Measurements from ENCODE around the gene ASCC1.

DNA sequence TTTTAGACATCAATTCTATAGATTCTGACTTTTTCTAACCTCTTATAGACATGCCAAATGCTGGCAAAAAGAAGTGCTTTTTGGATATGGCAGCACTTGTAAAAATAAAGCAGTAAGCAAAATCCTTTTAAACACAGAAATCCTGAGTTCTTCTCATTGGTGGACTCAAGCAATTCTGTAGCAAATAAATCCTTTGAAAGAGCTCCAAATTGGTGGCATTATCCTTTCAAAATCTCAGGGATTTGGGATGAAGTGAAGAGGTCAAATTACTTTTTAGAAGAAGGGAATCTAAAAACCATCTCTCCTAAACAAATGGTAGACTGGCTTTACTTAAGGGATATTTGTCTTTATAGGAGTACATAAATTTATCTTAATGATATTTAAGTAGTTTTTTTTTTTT lies 17.5 kb upstream of the ASCC1 start:
- no peak for TF ChIP-seq ZMAT3 (CRISPR knock-in tag; conservative IDR thresholded peaks at IDR 0.05)
- no peak for TF ChIP-seq SRY (CRISPR knock-in tag; IDR thresholded peaks at IDR 0.05)
- TF ChIP-seq ZSCAN29 (CRISPR knock-in tag; conservative IDR thresholded peaks at IDR 0.05) = no peak
- no peak for TF ChIP-seq TBL1XR1 (IDR thresholded peaks at IDR 0.05; ENCODE audit: borderline replicate concordance, low read length, partially characterized antibody)
- TF ChIP-seq, protein P1, sequence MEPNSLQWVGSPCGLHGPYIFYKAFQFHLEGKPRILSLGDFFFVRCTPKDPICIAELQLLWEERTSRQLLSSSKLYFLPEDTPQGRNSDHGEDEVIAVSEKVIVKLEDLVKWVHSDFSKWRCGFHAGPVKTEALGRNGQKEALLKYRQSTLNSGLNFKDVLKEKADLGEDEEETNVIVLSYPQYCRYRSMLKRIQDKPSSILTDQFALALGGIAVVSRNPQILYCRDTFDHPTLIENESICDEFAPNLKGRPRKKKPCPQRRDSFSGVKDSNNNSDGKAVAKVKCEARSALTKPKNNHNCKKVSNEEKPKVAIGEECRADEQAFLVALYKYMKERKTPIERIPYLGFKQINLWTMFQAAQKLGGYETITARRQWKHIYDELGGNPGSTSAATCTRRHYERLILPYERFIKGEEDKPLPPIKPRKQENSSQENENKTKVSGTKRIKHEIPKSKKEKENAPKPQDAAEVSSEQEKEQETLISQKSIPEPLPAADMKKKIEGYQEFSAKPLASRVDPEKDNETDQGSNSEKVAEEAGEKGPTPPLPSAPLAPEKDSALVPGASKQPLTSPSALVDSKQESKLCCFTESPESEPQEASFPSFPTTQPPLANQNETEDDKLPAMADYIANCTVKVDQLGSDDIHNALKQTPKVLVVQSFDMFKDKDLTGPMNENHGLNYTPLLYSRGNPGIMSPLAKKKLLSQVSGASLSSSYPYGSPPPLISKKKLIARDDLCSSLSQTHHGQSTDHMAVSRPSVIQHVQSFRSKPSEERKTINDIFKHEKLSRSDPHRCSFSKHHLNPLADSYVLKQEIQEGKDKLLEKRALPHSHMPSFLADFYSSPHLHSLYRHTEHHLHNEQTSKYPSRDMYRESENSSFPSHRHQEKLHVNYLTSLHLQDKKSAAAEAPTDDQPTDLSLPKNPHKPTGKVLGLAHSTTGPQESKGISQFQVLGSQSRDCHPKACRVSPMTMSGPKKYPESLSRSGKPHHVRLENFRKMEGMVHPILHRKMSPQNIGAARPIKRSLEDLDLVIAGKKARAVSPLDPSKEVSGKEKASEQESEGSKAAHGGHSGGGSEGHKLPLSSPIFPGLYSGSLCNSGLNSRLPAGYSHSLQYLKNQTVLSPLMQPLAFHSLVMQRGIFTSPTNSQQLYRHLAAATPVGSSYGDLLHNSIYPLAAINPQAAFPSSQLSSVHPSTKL (CRISPR knock-in tag; IDR thresholded peaks at IDR 0.05) = no peak
- TF ChIP-seq ZNF143 (CRISPR knock-in tag; IDR thresholded peaks at IDR 0.05) = no peak
- no peak for TF ChIP-seq CBX5 (CRISPR knock-in tag; IDR thresholded peaks at IDR 0.05; ENCODE audit: borderline replicate concordance)
- no peak for TF ChIP-seq RNF2 (conservative IDR thresholded peaks at IDR 0.05; ENCODE audit: low read depth)
- TF ChIP-seq ZSCAN21 (CRISPR knock-in tag; IDR thresholded peaks at IDR 0.05; ENCODE audit: borderline replicate concordance) = no peak
- TF ChIP-seq, protein P2, sequence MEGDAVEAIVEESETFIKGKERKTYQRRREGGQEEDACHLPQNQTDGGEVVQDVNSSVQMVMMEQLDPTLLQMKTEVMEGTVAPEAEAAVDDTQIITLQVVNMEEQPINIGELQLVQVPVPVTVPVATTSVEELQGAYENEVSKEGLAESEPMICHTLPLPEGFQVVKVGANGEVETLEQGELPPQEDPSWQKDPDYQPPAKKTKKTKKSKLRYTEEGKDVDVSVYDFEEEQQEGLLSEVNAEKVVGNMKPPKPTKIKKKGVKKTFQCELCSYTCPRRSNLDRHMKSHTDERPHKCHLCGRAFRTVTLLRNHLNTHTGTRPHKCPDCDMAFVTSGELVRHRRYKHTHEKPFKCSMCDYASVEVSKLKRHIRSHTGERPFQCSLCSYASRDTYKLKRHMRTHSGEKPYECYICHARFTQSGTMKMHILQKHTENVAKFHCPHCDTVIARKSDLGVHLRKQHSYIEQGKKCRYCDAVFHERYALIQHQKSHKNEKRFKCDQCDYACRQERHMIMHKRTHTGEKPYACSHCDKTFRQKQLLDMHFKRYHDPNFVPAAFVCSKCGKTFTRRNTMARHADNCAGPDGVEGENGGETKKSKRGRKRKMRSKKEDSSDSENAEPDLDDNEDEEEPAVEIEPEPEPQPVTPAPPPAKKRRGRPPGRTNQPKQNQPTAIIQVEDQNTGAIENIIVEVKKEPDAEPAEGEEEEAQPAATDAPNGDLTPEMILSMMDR (CRISPR knock-in tag; IDR thresholded peaks at IDR 0.05) = no peak

Data from HepG2 (cell line).